GM19238 (cell line): ENCODE data around the gene KIF4A.
"Not testable (repeated sequence)": the region's sequence is repeated elsewhere in the genome, so short reads cannot be mapped to it uniquely, and the experiment has no call there.

Experiments
- DNase-seq: peaks from one replicate; pipeline ENCODE4 v3.0.0; 2011; ENCODE audit warnings: low spot score; ENCODE audit not compliant: insufficient read length

The KIF4A gene

GRCh38 chrX:70289793-70290770 is at the start of gene KIF4A, which contains the start of gene PDZD11:
TSS of gene KIF4A (plus strand) at chrX:70290104. CDS start at chrX:70290459, 355 bp downstream.
TSS of gene PDZD11 (minus strand) at chrX:70289927. CDS start at chrX:70289341, 586 bp downstream.
- DNase-seq: peak; percentile 87

- DNase-seq: no peak
Observed at GRCh38 chrX:70240751-70241150, 49.2 kb upstream of the KIF4A start.

GRCh38 chrX:70241501-70241900 is 48.4 kb upstream of the KIF4A start:
- DNase-seq: no peak

GRCh38 chrX:70243601-70244000 is 46.3 kb upstream of the KIF4A start:
- not testable (repeated sequence) for DNase-seq

GRCh38 chrX:70244881-70245280 is 45.0 kb upstream of the KIF4A start:
- DNase-seq: no peak

DNA sequence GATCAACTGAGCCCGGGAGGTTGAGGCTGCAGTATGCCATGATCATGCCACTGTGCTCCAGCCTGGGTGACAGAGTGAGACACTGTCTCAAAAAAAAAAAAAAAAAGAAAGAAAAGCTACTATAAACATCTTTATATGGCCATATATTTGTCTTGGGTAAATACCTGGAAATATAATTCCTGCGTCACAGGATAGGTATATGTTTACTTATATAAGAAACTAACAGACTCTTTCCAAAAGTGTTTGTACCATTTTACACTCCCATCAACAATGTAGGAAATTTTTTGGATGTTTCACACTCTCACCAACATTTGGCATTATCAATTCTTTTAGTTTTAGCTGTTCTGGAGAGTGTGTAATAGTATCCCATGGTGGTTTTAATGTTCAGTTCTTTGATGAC is 42.7 kb upstream of the KIF4A start:
- DNase-seq: no peak

GRCh38 chrX:70252491-70252890 is 37.4 kb upstream of the KIF4A start:
- DNase-seq: no peak

DNA sequence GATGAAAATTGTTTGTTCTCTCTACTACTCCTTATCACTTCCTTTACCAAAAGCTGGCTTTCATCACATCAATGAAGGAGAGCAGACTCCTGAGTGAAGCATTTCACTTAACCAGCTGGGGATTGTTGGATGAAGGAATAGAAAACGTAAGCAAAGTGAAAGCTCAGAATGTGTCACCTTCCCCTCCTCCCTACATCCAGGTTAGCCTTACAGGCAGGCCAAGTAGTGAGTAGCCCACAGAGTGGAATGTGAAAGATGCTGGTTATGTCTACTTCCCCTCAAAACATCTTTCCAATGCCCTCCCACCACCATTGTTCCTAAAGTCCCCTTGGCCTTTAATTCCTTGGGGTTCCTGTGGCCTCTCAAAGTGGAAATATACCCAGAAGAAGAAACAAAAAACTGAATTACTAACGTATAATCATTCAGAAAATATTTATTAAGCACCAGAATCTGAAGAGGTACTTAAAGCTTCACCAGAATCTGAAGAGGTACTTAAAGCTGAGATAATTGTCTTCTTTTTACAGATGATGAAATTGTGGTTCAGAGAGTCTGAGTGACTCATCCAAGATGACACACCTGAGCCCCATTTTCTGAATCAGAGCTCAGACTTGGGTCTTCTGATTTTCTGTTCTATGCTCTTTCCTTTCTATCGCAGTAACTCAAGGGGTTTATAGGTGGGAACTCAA is 36.4 kb upstream of the KIF4A start:
- DNase-seq: no peak

DNA sequence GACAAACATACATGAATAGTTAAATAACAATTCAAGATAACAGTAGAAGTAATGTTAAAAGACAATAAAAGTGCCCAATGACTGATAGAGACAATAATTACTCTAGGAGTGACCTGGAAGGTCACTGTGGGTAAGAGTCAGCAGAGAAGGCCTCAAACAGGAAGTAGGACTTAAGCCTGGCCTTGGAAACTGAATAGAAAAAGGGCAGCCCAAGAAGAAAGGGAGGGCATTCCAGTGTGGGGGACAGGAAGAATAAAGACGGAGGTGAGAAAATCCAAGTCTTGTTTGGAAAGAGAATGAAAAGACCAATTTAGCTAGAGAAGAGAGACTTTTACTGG is 35.9 kb upstream of the KIF4A start:
- DNase-seq: no peak

DNA sequence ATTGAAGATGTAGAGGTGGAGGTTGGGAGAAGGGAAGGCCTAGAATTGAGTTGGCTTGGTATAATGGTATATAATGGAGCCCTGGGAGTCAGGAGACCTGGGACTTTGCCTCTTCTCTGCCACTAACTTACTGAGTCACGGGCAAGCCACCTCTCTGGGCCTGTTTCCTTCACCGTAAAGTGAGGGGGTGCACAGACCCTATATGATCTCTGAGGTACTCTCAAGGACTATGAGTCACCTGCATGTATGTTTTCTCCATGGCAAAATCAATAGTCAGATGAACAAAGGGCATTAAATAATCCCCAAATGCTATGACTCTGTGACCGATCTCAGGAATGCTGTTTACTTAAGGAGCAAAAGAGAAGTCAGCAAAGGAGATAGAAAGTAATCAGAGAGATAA is 35.0 kb upstream of the KIF4A start:
- no peak for DNase-seq

DNA sequence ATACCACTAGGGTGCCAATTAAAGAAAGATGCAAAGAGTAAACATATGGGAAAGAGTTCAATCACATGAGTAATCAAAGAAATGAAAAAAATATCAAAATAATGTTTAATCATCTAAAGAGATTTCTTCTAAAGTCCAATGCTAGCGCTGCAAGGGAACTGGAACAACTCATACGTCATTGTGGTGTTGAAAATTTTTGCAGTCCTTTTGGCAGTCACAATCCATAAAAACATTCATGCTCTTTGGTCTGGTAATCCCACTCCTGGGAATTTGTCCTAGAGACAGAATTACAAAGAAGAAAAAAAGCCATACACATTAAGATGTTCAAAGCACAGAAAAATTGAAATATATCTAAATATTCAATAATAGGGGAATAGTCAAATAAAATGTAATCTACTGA is 34.5 kb upstream of the KIF4A start:
- no peak for DNase-seq

GRCh38 chrX:70257423-70258288 is 32.2 kb upstream of the KIF4A start:
- DNase-seq: no peak

DNA sequence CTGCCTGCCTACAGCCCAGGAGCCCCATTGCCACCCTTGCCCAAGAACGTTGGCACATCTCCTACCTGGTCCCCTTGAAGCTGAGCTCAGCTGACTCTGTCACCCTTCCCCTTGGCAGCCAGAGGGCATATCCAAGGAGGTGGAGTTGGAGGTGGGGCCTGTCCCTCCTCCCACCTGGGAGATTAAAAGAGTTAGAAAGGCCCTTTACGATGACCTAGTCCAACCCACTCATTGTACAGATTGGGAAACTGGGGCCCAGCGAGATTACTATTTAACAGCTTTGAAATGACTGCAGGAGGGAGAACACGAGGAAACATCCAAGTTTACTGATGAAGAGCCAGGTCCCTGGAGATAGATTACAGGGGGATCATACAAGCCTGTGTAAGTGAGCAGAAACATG is 29.8 kb upstream of the KIF4A start, which contains the start of gene P2RY4:
TSS of gene P2RY4 (minus strand) at position 101 of the 400 bp plus-strand sequence. CDS start 580 bp downstream, outside the sequence.
- no peak for DNase-seq

DNA sequence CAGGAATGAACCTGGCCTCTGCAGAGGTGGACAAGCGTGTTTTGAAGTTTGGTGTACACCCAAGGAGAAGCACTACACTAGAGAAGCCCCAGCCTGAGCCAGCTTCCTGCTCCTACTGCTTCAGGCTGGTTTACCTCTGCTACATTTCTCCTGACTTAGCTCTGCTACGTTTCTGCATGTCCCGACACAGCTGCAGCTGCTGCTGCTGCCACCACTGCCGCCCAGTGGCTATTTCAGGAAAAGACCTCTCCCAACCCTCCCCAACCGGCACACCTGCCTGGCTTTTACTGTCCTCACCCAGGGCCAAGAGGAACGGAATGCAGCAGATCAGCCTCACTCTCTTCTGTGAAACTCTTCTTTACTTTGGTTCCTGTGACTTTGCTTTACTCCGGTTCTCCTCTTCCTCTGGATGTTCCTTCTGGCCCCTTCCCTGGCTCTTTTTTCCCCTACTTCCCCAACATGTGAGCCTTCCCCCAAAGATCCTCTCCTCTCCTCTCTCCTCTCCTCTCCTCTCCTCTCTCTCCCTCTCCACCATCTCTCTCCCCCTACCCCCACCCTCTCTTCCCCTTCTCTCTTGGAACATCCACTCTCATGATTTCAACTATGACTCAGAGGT is 26.8 kb upstream of the KIF4A start:
- peak; percentile 12 for DNase-seq

DNA sequence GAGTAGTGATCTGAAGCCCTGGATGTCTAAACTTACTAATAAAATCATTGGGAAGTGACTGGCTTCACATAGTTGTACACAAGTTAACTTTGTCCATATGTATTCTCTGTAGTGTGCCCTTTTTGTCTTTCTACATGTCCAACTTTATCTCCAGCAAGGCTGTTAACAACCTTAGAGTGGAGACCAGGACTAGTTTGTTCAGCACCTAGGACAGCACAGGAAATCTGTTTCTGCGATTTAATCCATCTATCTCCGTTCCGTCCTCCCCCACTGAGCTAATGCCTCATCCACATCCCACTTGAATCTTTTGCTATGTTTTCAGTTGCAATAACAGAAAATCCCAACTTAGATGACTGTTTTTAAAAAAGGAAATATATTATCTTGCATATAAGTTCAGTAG is 25.1 kb upstream of the KIF4A start:
- no peak for DNase-seq

DNA sequence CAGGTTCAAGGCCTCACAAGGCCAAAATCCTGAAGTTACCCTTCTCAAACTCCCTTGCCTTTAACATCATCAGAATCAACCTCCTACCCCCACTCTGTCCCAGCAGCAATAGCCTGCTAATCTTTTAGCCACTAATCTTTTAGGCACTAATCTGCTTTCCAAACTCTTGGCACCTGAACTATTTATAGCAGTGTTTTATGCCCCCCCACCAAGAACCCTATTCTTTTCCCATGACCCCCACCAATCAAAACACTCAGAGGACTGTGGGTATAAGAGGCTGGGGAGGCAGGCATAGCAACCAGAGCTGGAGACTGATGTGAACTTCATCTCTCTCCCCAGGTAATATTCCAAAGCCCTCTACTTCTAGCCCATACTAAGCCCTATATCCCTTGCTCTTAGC is 21.9 kb upstream of the KIF4A start, which contains the start of gene ARR3:
TSS of gene ARR3 (plus strand) at position 301 of the 400 bp plus-strand sequence. CDS start 1,052 bp downstream, outside the sequence.
- DNase-seq: no peak

GRCh38 chrX:70274029-70274428 is 15.9 kb upstream of the KIF4A start:
- not testable (repeated sequence) for DNase-seq

GRCh38 chrX:70279081-70279480 is 10.8 kb upstream of the KIF4A start:
- no peak for DNase-seq

- no peak for DNase-seq
Observed at GRCh38 chrX:70280573-70280972, 9.3 kb upstream of the KIF4A start.

GRCh38 chrX:70281951-70282350 is 8.0 kb upstream of the KIF4A start, which contains the start of gene RAB41:
TSS of gene RAB41 (plus strand) at chrX:70282172. CDS start at chrX:70282218, 46 bp downstream.
- no peak for DNase-seq
